Sciatic nerve (tissue), 2 donors: ENCODE measurements around the gene SLC15A1. TPM values are rescaled to one million over a fixed set of nuclear protein-coding genes. Genes with fewer than 3 reads are reported as not detected.

Experiments used
- ATAC-seq: fragments of 200-7000 bp; cut with Tn5 transposase; one replicate; pipeline ENCODE4 v1.9.1; 2020; ENCODE audit warnings: mild to moderate bottlenecking, moderate library complexity
- DNase-seq: peaks from one replicate; pipeline ENCODE4 v3.0.0-alpha.2; 2020; ENCODE audit warnings: low spot score
- intact Hi-C: fragments of 100-400 bp; cut with DNase I; formaldehyde crosslinking; loops from one replicate; pipeline ENCODE4 v1.14.2; 2022
- total RNA-seq: library from RNA; stranded (reverse); fragmentation: NEBNext Ultra II Directional; extraction: Animal tissue kit (Norgen Biotek cat#: 25700); gene quantifications from one replicate; pipeline ENCODE4 v1.2.1, GENCODE V29; 2021
- donor health status: DM: no; HTN: no; CAD: no.
- donor health status: DM: no; HTN: no; CAD: no.

Gene SLC15A1
- total RNA-seq, 1 donor from 2014 or later: 0.22 TPM

DNA sequence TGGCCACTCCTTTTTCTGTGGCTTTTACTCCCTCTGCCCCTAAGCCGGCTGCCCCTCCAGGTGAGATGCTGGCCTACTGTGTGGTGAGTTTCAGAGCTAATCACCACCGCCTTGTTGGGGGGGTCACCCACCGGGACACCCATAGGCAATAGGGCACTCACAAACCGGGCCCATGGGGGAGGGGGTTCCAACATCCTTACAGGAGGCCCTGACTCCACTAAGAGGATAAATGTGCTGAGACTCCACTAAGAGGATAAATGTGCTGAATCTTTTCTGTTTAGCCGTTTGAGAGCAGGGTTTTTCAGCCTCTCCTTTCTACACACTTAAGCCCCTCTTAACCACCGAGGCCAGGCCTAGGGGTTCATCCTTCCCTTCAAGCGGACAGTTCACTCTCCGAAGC is 73.7 kb downstream of the SLC15A1 start:
- intact Hi-C loops: no loop called here
- no peak for DNase-seq
- ATAC-seq: no peak

DNA sequence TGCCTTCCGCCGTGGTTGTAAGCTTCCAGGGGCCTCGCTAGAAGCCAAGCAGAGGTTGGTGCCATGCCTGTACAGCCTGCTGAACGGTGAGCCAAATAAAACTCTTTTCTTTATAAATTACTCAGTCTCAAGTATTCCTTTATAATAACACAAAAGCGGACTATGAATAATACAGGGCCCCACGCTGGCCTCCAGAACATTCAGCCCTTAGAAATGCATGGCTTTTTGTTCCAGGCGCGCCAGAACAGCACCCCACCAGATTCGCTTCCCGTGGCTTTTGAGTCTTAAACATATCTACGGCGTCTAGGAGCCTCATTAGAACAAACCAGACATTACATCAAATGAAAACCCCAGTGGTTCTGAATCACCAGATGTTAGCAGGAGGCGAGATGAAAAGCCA is 75.1 kb downstream of the SLC15A1 start:
- DNase-seq: no peak
- ATAC-seq: no peak

DNA sequence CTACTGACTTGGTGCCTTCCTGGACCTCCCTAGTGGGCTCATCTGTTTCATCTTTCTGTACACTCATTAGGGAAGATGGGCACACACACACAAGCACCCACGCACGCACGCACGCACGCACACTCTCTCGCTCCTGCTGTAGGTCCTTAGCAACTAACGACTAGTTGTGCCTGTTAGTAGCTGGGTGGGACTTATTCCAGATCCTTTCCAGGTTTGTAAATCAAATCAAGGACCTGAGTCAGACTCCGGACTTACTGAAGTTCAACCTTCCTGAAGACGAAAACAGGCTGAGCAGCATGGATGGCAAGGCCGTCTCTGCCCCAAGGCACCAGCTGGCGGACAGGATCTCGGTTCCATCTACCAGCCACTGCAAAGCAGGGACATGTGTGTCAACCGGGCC is 76.2 kb downstream of the SLC15A1 start:
- ATAC-seq: no peak
- intact Hi-C loops: no loop called here
- DNase-seq: no peak

More for the DNA sequence above, 75.1 kb downstream of the SLC15A1 start:
- intact Hi-C loops: no loop called here

DNA sequence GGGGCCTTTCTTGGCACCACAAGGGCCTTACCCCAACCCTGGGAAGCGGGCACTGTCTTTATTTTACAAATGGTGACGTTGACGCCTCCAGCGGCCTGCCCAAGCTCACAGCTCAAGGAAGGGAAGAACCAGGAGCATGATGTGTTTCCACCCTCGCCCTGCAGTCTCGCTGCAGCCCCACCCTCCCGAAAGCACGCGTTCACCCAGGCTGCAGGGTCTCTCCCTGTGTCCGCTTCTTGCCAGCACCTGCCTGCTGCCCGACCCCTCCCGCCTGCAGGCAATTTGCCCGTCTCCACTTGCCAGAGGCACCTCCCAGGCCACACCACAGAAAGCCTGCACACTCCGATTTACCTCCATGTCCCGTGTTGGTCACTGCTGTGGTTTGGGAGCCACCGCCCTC is 76.6 kb downstream of the SLC15A1 start:
- intact Hi-C loops: no loop called here
- ATAC-seq: no peak

DNA sequence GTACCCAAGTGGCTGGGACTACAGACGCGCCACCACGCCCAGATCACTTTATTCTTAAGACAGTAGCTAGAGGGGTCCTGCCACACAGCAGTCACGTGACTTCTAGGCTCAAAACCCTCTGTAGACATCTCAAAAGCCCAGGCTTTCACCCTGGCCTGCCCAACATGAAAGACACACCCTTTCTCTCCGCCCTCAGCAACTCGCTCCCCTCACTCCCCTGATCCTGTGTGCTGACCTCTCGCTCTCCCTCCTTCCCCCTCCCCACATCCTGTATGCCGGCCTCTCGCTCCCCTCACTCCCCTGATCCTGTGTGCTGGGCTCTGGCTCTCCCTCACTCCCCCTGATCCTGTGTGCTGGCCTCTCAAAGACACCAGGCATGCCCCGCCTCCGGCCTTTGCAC is 77.4 kb downstream of the SLC15A1 start:
- intact Hi-C loops: no loop called here

More for the DNA sequence above, 76.6 kb downstream of the SLC15A1 start:
- DNase-seq: no peak

DNA sequence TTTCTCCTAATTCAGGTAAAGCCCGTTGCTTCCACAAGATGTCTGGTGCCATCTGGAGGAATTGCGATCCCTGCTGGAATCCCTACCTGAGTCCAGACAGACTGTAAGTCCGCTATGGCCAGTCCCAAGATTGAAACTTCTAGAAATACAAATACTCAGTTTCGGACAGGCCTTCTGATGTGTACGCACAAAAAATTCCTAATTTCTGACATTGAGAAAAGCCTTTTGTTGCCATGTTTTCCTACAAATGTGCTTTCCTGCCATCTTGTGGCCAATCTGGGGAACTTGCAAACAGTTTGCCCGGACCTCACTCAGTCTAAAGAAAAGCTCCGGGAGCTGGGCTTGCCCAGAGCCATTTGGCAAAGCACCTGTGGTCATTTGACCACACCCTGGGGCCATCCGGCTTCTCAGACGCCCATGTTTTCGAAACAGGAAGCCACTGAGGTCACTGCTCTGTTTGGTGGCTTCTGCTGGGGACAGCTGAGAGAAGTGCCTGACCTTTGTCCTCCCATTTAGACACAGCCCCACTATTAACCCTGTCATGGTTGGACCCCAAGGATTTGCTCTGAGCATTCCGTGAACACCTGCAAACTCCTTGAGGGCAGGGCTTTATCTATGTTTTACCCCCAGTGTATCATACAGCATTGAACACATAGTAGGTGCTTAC is 79.4 kb downstream of the SLC15A1 start:
- DNase-seq (peak; percentile 76), ATAC-seq (peak; percentile 92)
- intact Hi-C loops: loop anchor here (5.0 kb wide), 1 partner anchor 231 kb away; no protein-coding TSS in a partner anchor

More for the DNA sequence above, 77.4 kb downstream of the SLC15A1 start:
- ATAC-seq: no peak
- no peak for DNase-seq

DNA sequence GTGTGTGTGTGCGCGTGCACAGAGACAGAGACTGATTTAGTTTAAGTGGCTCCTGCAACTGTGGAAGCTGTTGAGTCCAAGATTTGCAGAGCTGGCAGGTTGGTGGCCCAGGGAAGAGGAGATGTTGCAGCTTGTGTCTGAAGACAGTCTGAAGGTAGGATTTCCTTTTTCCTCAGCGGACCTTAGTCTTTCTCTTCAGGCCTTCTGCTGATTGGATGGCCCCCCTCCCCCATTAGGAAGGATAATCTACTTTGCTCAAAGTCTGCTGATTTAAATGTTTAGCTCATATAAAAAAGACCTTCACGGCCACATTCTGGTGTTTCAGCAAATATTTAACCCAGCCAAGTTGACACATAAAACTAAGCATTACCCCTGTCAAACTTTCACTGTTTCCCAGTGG is 84.3 kb downstream of the SLC15A1 start:
- intact Hi-C loops: no loop called here
- DNase-seq (no peak), ATAC-seq (no peak)

DNA sequence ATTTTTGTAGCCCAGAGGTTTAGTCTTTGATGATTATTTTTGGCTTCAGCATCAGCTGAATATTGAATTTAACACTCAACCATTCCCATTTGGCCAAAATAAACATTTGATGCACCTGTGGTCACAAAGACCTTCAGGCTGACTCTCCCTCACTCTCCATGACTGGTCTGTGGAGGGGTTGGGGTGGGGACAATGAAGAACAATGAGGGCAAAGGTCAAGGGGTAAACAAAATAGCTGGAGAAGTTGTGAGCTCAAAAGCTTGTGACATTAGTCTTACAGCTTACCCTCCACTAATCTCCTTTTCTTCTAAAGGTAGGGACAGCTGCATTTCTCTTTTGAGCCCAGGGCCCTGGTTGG is 86.9 kb downstream of the SLC15A1 start:
- ATAC-seq (no peak), DNase-seq (no peak)
- intact Hi-C loops: no loop called here

DNA sequence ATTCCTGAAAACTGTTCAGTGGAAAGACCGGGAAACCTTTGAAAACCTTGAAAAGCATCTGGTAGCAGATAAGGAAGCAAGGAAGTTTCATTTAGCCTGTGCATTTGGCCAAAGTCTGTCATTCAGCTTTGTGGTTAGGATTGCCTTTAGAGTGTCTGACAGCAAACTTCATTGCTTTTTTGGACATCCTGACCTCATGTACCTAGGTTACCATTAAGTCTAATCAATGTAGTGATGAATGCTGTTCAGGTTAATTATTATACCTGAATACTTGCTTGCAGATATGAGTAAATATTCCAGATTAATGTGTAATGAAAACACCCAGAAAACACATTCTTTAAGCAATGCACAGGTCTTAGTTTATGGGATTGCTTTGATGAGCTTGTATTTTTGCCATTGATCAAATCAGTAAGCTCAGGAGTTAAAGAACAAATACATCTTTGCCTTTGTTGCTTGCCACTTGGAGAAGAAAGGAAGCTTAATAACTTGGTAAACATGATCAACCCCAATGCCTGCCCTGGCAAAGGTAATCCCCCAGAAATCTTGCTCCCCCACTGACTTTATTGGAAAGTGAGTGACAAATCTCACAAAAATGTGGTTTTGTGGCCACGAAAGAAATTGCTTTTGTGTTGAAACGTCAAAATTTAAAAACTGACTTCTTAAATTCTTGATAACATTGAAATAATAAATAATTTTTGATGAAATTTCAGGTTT is 87.4 kb downstream of the SLC15A1 start:
- ATAC-seq (no peak), DNase-seq (no peak)
- intact Hi-C loops: no loop called here

DNA sequence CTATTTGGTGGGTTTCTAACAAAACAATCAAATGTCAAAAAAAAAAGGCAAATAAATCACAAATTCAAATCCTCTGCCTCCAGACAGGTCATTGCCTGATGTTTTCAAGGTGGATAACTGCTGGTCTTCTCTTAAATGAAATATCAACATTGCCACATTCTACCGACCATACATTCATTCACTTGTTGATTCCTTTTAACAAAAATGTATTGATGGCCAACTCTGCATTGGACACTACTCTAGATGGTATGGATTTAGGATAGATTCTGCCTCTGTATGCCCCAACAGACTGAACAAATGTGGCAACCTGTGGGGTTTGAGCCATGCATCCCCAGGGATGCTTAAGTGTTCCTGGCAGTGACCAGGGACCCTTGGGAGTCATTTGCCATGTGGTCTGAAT is 88.0 kb downstream of the SLC15A1 start:
- ATAC-seq: no peak
- no peak for DNase-seq
- intact Hi-C loops: no loop called here

DNA sequence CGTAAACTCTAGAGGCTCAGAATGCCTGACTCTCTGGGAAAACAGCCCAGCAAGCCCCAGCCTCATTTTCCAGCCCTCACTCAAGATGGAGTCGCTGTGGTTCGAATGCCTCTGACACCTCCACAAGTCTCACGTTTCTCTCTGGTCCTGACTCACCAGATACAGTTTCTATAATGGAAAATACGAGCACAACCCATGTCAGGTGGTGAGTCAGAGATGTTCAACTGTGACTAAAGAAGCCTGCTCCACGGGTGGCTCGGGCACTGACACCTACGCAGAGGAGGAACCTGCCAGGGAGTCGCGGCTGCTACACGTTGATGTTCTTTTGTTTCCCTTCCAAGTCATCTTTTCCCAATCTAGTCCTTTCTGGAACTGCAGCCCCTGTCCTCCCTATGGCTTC is 88.4 kb downstream of the SLC15A1 start:
- intact Hi-C loops: no loop called here
- ATAC-seq (no peak), DNase-seq (no peak)

DNA sequence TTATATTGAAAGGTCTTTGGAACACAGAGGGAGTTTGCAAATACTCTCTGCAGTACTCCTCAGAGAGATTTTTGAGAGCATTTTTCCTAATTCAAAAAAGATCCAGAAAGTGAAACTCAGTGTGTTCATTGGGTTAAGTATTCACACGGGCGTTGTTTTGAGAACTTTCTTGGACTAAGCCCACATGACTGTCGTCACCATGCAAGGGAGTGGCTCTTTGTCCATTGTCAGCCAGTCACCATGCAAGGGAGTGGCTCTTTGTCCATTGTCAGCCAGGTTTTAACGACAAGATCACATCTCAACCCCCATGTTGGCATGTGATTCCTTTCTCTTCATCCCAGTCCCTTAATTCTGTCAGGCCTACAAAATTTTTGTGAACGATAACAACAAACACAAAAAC is 94.3 kb downstream of the SLC15A1 start:
- intact Hi-C loops: loop anchor here (5.0 kb wide), 1 partner anchor 216 kb away; no protein-coding TSS in a partner anchor
- peak; percentile 77 for ATAC-seq
- no peak for DNase-seq

DNA sequence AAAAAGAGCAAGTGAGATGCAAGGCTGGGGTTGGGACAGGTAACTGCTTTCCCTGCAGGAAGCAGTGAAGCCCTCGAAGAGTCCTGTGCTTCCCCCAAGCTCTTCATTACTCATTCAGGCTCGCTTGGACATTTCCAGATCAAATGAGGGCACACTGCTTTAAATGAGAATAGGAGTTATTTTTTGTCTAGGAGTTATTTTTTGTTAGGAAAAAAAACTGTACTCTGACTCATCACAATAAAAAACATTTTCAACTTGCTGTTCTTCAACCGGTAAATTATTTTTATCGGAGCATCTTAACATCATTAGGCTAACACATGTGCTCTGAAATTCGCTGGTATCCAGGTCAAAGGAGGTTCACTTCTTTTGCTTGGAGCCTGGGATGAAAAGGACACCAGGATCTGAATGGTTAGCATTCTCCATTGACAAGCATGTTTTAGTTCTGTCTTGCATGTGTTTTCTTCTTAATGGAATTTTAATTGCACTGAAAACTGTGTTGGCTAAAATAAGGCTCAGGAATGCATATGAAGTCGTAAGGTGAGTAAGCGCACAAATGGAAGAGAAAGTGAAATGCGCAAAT is 94.9 kb downstream of the SLC15A1 start:
- intact Hi-C loops: loop anchor here (5.0 kb wide), 1 partner anchor 215 kb away; no protein-coding TSS in a partner anchor
- DNase-seq: no peak
- ATAC-seq: peak; percentile 21

DNA sequence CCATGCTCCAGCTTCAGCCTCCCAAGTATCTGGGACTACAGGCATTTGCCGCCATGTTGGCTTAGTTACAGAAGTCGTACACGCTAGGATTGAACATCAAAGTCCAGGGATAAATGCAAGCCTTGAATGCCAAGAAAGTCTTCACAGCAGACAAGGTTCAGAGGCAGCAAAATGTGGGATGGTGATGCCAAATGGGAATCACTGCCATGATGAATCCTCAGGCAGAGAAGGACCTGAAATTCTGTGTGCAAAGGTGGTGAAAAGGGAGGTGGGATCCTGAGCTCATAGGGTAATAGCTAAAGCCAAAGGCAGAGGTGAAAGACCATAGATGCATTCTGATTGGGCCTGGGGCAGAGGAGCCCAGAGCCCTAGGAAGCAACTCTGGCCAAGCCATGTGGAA is 96.2 kb downstream of the SLC15A1 start:
- DNase-seq (no peak), ATAC-seq (no peak)
- intact Hi-C loops: loop anchor here (5.0 kb wide), 1 partner anchor 214 kb away; no protein-coding TSS in a partner anchor

DNA sequence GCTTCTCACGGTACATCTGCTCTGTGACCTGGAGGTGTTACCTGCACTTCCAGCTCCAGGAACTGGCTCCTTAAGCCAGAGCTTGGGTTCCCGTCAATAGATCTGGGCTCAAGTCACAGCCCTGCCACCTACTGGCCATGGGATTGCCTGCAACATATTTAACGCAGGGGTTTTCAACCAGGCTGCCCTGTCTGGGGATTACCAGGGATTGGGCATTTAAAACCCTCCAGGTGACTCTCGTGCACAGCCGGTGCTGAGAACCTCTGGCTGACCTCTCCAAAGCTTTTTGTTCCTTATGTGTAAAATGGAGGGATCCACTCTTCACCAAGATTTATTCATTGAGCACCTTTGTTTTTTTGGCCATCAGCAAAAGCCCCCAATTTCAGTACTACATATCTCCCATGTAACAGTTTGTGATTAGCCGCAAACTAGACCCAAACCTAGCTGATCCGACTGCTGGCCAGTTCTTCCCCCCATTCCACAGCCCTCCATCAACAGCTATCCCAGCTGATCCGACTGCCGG is 98.9 kb downstream of the SLC15A1 start:
- ATAC-seq (peak; percentile 74), DNase-seq (peak; percentile 87)
- intact Hi-C loops: no loop called here

DNA sequence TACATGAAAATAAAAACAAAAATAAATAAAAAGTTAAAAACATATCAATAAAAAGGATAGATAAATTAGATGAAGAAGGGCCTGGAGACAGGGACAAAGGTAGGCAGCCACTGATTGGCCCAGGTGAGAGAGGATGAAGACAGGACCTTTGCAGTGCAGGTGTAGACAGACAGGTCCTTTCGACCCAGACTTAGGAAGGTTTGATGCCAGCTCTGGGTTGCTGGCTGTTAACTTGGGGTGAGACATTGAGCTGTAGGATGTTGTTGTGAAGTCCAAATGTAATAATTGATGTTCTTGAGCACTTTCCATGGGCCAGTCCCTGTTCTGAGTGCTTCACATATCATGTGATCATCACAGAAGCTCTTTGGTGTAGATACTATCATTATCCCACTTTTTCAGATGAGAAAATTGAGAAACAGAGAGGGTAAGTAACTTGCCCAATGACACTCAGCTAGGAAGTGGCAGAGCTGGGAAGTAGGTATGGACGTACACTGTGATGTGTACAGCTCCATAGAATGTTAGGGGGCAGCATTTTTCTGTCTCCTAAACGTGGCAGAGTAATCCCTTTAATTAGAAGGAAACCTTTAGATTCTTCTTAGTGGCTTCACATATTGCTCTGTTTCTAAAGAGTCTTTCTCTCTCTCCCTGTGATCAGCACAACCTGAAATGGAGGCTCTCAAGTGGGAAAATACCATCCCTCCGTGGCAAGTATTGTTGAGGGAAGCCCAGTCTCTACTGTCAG is 99.6 kb downstream of the SLC15A1 start:
- intact Hi-C loops: no loop called here

DNA sequence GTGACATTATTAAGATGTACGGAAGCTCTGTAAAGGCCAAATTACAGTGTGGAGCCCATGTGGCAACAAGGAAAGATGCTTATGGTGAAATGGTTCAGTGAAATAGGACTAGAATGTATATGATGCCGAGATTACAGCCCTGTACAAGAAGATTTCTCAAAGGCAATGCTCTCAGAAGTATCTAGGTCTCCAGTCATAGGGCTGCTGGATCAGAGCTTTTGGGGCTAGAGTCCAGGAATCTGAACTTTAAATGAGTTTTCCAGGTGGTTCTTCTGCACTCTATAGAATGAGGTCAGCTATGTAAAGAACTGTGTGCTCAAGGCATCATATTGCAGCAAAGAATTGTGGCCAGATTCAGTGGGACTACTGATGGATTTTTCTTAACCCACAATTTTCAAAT is 100.2 kb downstream of the SLC15A1 start:
- intact Hi-C loops: no loop called here
- ATAC-seq (no peak), DNase-seq (no peak)

More for the DNA sequence above, 99.6 kb downstream of the SLC15A1 start:
- ATAC-seq (no peak), DNase-seq (no peak)

DNA sequence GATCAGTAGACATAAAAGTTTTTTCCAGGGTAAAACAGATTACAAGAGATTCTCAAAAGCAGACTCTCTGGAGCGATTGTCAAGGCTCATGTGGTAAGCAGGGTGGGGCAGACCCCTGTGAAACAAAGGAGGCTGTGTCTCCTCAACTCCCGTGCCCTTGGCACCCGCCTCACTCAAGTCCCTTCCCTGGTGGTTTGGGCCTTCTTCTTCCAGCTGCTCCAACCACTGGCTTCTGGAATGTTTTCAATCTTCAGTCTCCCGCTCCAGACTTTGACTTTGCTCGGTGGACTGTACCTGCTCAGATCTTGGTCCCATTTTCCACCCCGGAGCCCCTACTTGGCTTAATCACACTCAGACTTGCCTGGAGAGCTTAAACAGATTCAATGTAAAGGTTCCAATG is 100.7 kb downstream of the SLC15A1 start:
- intact Hi-C loops: no loop called here
- DNase-seq (no peak), ATAC-seq (peak; percentile 93)

DNA sequence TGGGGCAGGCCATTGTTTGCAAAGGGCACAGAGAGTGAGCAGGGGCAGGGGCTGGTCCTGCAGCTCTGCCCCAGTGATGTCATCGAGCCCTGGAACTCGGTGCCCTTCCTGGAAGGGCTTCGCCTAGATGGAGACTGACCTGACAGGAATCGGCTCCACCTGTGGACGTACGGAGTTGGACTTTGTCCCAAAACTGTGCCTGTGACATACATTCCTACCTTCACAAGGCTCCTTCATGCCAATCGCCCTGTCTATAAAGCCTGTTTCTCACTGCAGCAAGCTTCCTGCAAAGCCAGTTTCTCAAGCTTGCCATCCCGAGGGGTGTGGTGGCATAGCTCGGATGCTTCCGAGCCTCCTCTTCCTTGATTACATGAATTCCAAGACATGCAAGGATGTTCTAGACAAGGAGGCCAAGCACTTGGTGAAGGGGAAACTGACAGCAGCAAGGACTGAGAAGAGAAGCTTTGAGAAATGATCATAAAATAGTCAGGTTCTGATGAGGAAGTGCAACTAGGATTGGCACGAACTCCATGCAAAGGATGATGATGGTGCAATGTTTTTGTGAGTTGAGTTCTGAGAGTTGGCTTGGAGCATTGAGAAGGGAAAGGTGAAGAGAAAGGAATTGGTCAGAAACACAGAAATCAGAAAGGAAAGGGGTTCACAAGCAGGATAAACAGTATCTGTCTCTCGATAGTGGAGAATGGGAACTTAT is 101.9 kb downstream of the SLC15A1 start:
- intact Hi-C loops: no loop called here
- DNase-seq: no peak
- ATAC-seq: no peak
